SK-N-SH (cell line): ENCODE results near the gene DNHD1. TPM values are rescaled to one million over a fixed set of nuclear protein-coding genes. Genes with fewer than 3 reads are reported as not detected.

Experiments
- CTCF ChIA-PET: fragments of 300-600, 350-600 bp; formaldehyde crosslinking; extraction: SDS; loops from one replicate; lab custom pipeline; 2021; lab: Yijun Ruan, JAX
- POLR2A ChIA-PET: fragments of 350-600 bp; sonication (Branson Sonifier 250); formaldehyde crosslinking; extraction: SDS; loops from one replicate; lab custom pipeline; 2020; ENCODE audit warnings: antibody characterized with exemption, inconsistent platforms; lab: Yijun Ruan, JAX
- DNase-seq: peaks from one replicate; pipeline ENCODE4 v3.0.0; 2012
- H2AFZ ChIP-seq: fragments of 200-600 bp; sonication (generic); 2 replicates; pipeline ENCODE4 v1.8.1; 2016; ENCODE audit warnings: antibody characterized with exemption, mild to moderate bottlenecking, low read depth
- H3F3A ChIP-seq: fragments of 200-600 bp; sonication (generic); replicated peaks from 2 replicates; pipeline ENCODE3; 2016; ENCODE audit warnings: antibody characterized with exemption, mild to moderate bottlenecking; ENCODE audit not compliant: insufficient read depth
- H3K27ac ChIP-seq, 2 experiments: fragments of 200-500 bp in 1 of 2; fragments of 200-600 bp in 1 of 2; sonication (Bioruptor generic) in 1 of 2; sonication (generic), shearing (Covaris generic) in 1 of 2; 2 replicates each; pipeline versions ENCODE4 v1.5.1 to v1.6.1; 2014 to 2016; ENCODE audit warnings: low read depth in 2 of 2, inconsistent platforms in 1 of 2, low read length in 1 of 2, mild to moderate bottlenecking in 1 of 2, mixed read lengths in 1 of 2
- H3K27me3 ChIP-seq: fragments of 200-600 bp; sonication (generic), shearing (Covaris generic); 2 replicates; pipeline ENCODE4 v1.6.1; 2016; ENCODE audit warnings: mixed run types; ENCODE audit not compliant: insufficient read depth
- H3K36me3 ChIP-seq, 2 experiments: fragments of 200-500 bp in 1 of 2; fragments of 200-600 bp in 1 of 2; sonication (Bioruptor generic) in 1 of 2; sonication (generic) in 1 of 2; replicated peaks in 1 of 2; 2 replicates each; pipeline versions ENCODE3 to v1.5.1; 2014 to 2016; ENCODE audit warnings: low read length in 1 of 2, mild to moderate bottlenecking in 1 of 2; ENCODE audit not compliant: insufficient read depth in 2 of 2, control insufficient read depth in 1 of 2
- H3K4me1 ChIP-seq, 2 experiments: fragments of 200-500 bp in 1 of 2; fragments of 200-600 bp in 1 of 2; sonication (Bioruptor generic) in 1 of 2; sonication (generic), shearing (Covaris generic) in 1 of 2; 2 replicates each; pipeline versions ENCODE4 v1.5.1 to v1.6.1; 2014 to 2016; ENCODE audit warnings: low read depth in 1 of 2, low read length in 1 of 2, mixed run types in 1 of 2; ENCODE audit not compliant: insufficient read depth in 2 of 2, control insufficient read depth in 1 of 2
- H3K4me2 ChIP-seq: fragments of 200-600 bp; sonication (generic), shearing (Covaris generic); 2 replicates; pipeline ENCODE4 v1.6.1; 2017; ENCODE audit warnings: mixed run types
- H3K4me3 ChIP-seq, 2 experiments: fragments of 200-500 bp in 1 of 2; fragments of 200-600 bp in 1 of 2; sonication (Bioruptor generic) in 1 of 2; sonication (generic), shearing (Covaris generic) in 1 of 2; 2 replicates each; pipeline versions ENCODE4 v1.5.1 to v1.8.1; 2014 to 2016; ENCODE audit warnings: low read depth in 2 of 2, inconsistent platforms in 1 of 2, low read length in 1 of 2, mild to moderate bottlenecking in 1 of 2, mixed read lengths in 1 of 2, moderate library complexity in 1 of 2
- H3K79me2 ChIP-seq: fragments of 200-600 bp; sonication (generic); 2 replicates; pipeline ENCODE4 v1.8.1; 2017; ENCODE audit warnings: mild to moderate bottlenecking; ENCODE audit not compliant: insufficient read depth
- H3K9ac ChIP-seq: fragments of 200-600 bp; sonication (generic); 2 replicates; pipeline ENCODE4 v1.6.1; 2017; ENCODE audit warnings: mixed run types
- H3K9me2 ChIP-seq: fragments of 200-600 bp; sonication (generic); 2 replicates; pipeline ENCODE4 v1.6.1; 2017; ENCODE audit warnings: mixed run types
- H3K9me3 ChIP-seq: fragments of 200-600 bp; sonication (generic); 2 replicates; pipeline ENCODE4 v1.6.1; 2017; ENCODE audit warnings: mixed run types, mild to moderate bottlenecking, moderate library complexity
- H4K20me1 ChIP-seq: fragments of 200-600 bp; sonication (generic); 2 replicates; pipeline ENCODE4 v1.6.1; 2017; ENCODE audit warnings: mild to moderate bottlenecking, mixed run types; ENCODE audit not compliant: insufficient read depth
- EP300 ChIP-seq, 2 experiments: IDR thresholded peaks; 2 replicates each; pipeline versions ENCODE4 v1.4.0 to v1.6.1; 2012; ENCODE audit warnings: borderline replicate concordance in 1 of 2, low read depth in 1 of 2, low read length in 1 of 2
- EZH2phosphoT487 ChIP-seq: fragments of 200-600 bp; sonication (generic); IDR thresholded peaks from 2 replicates; pipeline ENCODE4 v1.6.1; 2017; ENCODE audit warnings: low read depth, mixed run types, mild to moderate bottlenecking, antibody characterized with exemption, moderate library complexity, borderline replicate concordance
- FOXJ3 ChIP-seq: sonication (generic); formaldehyde crosslinking; IDR thresholded peaks from 2 replicates; pipeline ENCODE4 v1.5.1; 2020; ENCODE audit warnings: mild to moderate bottlenecking, missing genetic modification reagents
- GABPA ChIP-seq: IDR thresholded peaks from 2 replicates; pipeline ENCODE4 v1.4.0; 2012; ENCODE audit warnings: low read depth, mild to moderate bottlenecking
- JUND ChIP-seq: IDR thresholded peaks from 2 replicates; pipeline ENCODE4 v1.4.0; 2012
- MXI1 ChIP-seq: IDR thresholded peaks from 2 replicates; pipeline ENCODE4 v1.6.1; 2012; ENCODE audit warnings: mild to moderate bottlenecking, low read depth, low read length, improper control_type of control experiment
- POLR2AphosphoS5 ChIP-seq: IDR thresholded peaks from 2 replicates; pipeline ENCODE4 v1.6.1; 2012; ENCODE audit warnings: low read depth, low read length
- RAD21 ChIP-seq: IDR thresholded peaks from 2 replicates; pipeline ENCODE4 v1.6.1; 2012; ENCODE audit warnings: mild to moderate bottlenecking, low read length
- SIN3A ChIP-seq: IDR thresholded peaks from 2 replicates; pipeline ENCODE4 v1.6.1; 2012; ENCODE audit warnings: low read depth, mild to moderate bottlenecking, low read length, moderate library complexity, borderline replicate concordance
- TAF1 ChIP-seq: IDR thresholded peaks from 2 replicates; pipeline ENCODE4 v1.6.1; 2012; ENCODE audit warnings: low read depth, mild to moderate bottlenecking, low read length, moderate library complexity, borderline replicate concordance
- TCF12 ChIP-seq: IDR thresholded peaks from 2 replicates; pipeline ENCODE4 v1.4.0; 2012
- TEAD4 ChIP-seq: IDR thresholded peaks from 2 replicates; pipeline ENCODE4 v1.4.0; 2012; ENCODE audit warnings: mild to moderate bottlenecking, borderline replicate concordance; ENCODE audit not compliant: insufficient read depth
- ZBTB33 ChIP-seq: IDR thresholded peaks from 2 replicates; pipeline ENCODE4 v1.4.0; 2012; ENCODE audit warnings: low read depth, borderline replicate concordance
- WGBS: methylation state at CpG from one replicate; pipeline ENCODE4 v1.1.6; 2017; ENCODE audit warnings: low lambda C conversion rate; 5-methylcytosine and 5-hydroxymethylcytosine counted together
- polyA plus RNA-seq, 3 experiments: library from polyadenylated mRNA; depleted of rRNA; stranded (reverse); fragments of >200 nt; gene quantifications; 2 replicates each; pipeline ENCODE4 v1.2.3, GENCODE V29; 2012
- TF ChIP-seq, protein P1 (sequence below): IDR thresholded peaks from 2 replicates; pipeline ENCODE4 v1.4.0; 2012; ENCODE audit warnings: low read depth
- TF ChIP-seq, protein P2 (sequence below): IDR thresholded peaks from 2 replicates; pipeline ENCODE4; 2012
- TF ChIP-seq, protein P3 (sequence below): IDR thresholded peaks from 2 replicates; pipeline ENCODE4 v1.4.0; 2012; ENCODE audit warnings: low read depth, borderline replicate concordance

The DNHD1 gene
- polyA plus RNA-seq, 1 of the 3 experiments (the other 2 are of a cell fraction): 5.3 TPM

- WGBS: 100% methylated on average over 3 of the region's 5 CpGs
- CTCF ChIA-PET: no interaction called here
- H3F3A ChIP-seq: peaks cover 28% of the 10 kb centered on the region
- no peaks in the 10 kb centered on the region for H3K9me2 ChIP-seq
- peaks cover 5 to 36% of the 10 kb centered on the region in 2 experiments for H3K36me3 ChIP-seq
- H3K4me3 ChIP-seq: no peak overlapping the region
- no peaks in the 10 kb centered on the region for H3K9me3 ChIP-seq
- H3K4me2 ChIP-seq: no peak overlapping the region
- POLR2A ChIA-PET: no interaction called here
- no peak overlapping the region for H3K27ac ChIP-seq
- TF ChIP-seq EP300 (IDR thresholded peaks at IDR 0.05; ENCODE audit: borderline replicate concordance in 1 of 2, low read depth in 1 of 2, low read length in 1 of 2) (no peak), JUND (no peak), TCF12 (no peak), GABPA (no peak), TEAD4 (no peak), RAD21 (no peak), ZBTB33 (no peak), SIN3A (no peak), EZH2phosphoT487 (no peak), TAF1 (no peak), FOXJ3 (CRISPR knock-in tag) (no peak), POLR2AphosphoS5 (no peak), MXI1 (no peak)
- TF ChIP-seq, protein P1, sequence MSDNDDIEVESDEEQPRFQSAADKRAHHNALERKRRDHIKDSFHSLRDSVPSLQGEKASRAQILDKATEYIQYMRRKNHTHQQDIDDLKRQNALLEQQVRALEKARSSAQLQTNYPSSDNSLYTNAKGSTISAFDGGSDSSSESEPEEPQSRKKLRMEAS: no peak
- TF ChIP-seq, protein P2, sequence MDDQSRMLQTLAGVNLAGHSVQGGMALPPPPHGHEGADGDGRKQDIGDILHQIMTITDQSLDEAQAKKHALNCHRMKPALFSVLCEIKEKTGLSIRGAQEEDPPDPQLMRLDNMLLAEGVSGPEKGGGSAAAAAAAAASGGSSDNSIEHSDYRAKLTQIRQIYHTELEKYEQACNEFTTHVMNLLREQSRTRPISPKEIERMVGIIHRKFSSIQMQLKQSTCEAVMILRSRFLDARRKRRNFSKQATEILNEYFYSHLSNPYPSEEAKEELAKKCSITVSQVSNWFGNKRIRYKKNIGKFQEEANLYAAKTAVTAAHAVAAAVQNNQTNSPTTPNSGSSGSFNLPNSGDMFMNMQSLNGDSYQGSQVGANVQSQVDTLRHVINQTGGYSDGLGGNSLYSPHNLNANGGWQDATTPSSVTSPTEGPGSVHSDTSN: no peak
- TF ChIP-seq, protein P3, sequence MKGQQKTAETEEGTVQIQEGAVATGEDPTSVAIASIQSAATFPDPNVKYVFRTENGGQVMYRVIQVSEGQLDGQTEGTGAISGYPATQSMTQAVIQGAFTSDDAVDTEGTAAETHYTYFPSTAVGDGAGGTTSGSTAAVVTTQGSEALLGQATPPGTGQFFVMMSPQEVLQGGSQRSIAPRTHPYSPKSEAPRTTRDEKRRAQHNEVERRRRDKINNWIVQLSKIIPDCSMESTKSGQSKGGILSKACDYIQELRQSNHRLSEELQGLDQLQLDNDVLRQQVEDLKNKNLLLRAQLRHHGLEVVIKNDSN: no peak
- TF ChIP-seq, all 33 proteins: peak for 0
- H3K27me3 ChIP-seq: no peaks in the 10 kb centered on the region
- H3K79me2 ChIP-seq: peaks cover 32% of the 10 kb centered on the region
- H3K4me1 ChIP-seq: peaks cover 7 to 32% of the 10 kb centered on the region in 2 experiments; a peak in 3 of 4 replicates
- no peak overlapping the region for H3K9ac ChIP-seq
- no peak overlapping the region for H2AFZ ChIP-seq
- no peaks in the 10 kb centered on the region for H4K20me1 ChIP-seq
- no peak for DNase-seq
Observed at GRCh38 chr11:6615046-6615445, 118.0 kb downstream of the DNHD1 start.
